GM12872 (cell line): ENCODE data around the gene LRRIQ1.

Experiments used
- CTCF ChIP-seq: IDR thresholded peaks from 3 replicates; pipeline ENCODE4 v1.5.1; 2011; ENCODE audit warnings: low read depth, mild to moderate bottlenecking, low read length, moderate library complexity; ENCODE audit not compliant: insufficient read depth

Gene LRRIQ1

GRCh38 chr12:85253853-85254252 lies 217.7 kb downstream of the LRRIQ1 start:
- no peak for TF ChIP-seq CTCF

GRCh38 chr12:85257671-85258070 lies 221.5 kb downstream of the LRRIQ1 start:
- TF ChIP-seq CTCF = no peak

- no peak for TF ChIP-seq CTCF
Observed at GRCh38 chr12:85260447-85260846, 224.3 kb downstream of the LRRIQ1 start.

GRCh38 chr12:85260896-85261295 lies 224.7 kb downstream of the LRRIQ1 start:
- no peak for TF ChIP-seq CTCF

- TF ChIP-seq CTCF = no peak
Observed at GRCh38 chr12:85266356-85266755, 230.2 kb downstream of the LRRIQ1 start.

GRCh38 chr12:85273381-85274314 lies 237.5 kb downstream of the LRRIQ1 start:
- no peak for TF ChIP-seq CTCF

- no peak for TF ChIP-seq CTCF
Observed at GRCh38 chr12:85274315-85274651, 238.1 kb downstream of the LRRIQ1 start.

GRCh38 chr12:85275374-85275773 lies 239.2 kb downstream of the LRRIQ1 start:
- TF ChIP-seq CTCF = no peak
